ENCODE data around the gene ARHGAP26. TPM values are rescaled to one million over a fixed set of nuclear protein-coding genes. Genes with fewer than 3 reads are reported as not detected.

The ARHGAP26 gene
- total RNA-seq, 2 donors from 2014 or later: 21.3 to 22.7 TPM

- H3K9me3 ChIP-seq (ENCODE audit: control insufficient read depth, low read length, poor library complexity, severe bottlenecking): no peaks in the 10 kb centered on the region
- Mint-ChIP-seq H3K27ac (no peak overlapping the region), H3K27me3 (no peaks in the 10 kb centered on the region), H3K4me1 (peaks cover 7% of the 10 kb centered on the region), H3K4me3 (no peak overlapping the region), H3K36me3 (ENCODE audit: low read depth) (peaks cover 9% of the 10 kb centered on the region)
- DNase-seq (no peak), ATAC-seq (no peak)
These were observed 267.5 kb downstream of the ARHGAP26 start for GRCh38 chr5:143037708-143038107.

- Mint-ChIP-seq H3K4me1 (peaks cover 7% of the 10 kb centered on the region), H3K36me3 (ENCODE audit: low read depth) (peaks cover 9% of the 10 kb centered on the region), H3K27ac (peak overlapping the region; percentile 75), H3K4me3 (no peak overlapping the region), H3K27me3 (no peaks in the 10 kb centered on the region)
- no peaks in the 10 kb centered on the region for H3K9me3 ChIP-seq (ENCODE audit: control insufficient read depth, low read length, poor library complexity, severe bottlenecking)
- ATAC-seq: no peak
- DNase-seq: no peak
These were observed 270.4 kb downstream of the ARHGAP26 start for GRCh38 chr5:143040622-143041021.

GRCh38 chr5:143041461-143041860, 271.3 kb downstream of the ARHGAP26 start:
- DNase-seq (no peak), ATAC-seq (no peak)
- H3K9me3 ChIP-seq (ENCODE audit: control insufficient read depth, low read length, poor library complexity, severe bottlenecking): no peaks in the 10 kb centered on the region
- Mint-ChIP-seq H3K4me1 (peaks cover 5% of the 10 kb centered on the region), H3K27ac (no peak overlapping the region), H3K27me3 (no peaks in the 10 kb centered on the region), H3K36me3 (ENCODE audit: low read depth) (peaks cover 7% of the 10 kb centered on the region), H3K4me3 (no peak overlapping the region)

GRCh38 chr5:143041972-143042770, 272.0 kb downstream of the ARHGAP26 start:
- DNase-seq: no peak
- H3K36me3 Mint-ChIP-seq (ENCODE audit: low read depth): peaks cover 6% of the 10 kb centered on the region

GRCh38 chr5:143044265-143044664, 274.1 kb downstream of the ARHGAP26 start:
- no peak for DNase-seq
- peaks cover 6% of the 10 kb centered on the region for H3K4me1 Mint-ChIP-seq
- no peak overlapping the region for H3K4me3 Mint-ChIP-seq
- H3K27me3 Mint-ChIP-seq: no peaks in the 10 kb centered on the region
- no peak for ATAC-seq
- no peak overlapping the region for H3K27ac Mint-ChIP-seq
- no peaks in the 10 kb centered on the region for H3K9me3 ChIP-seq (ENCODE audit: control insufficient read depth, low read length, poor library complexity, severe bottlenecking)
- H3K36me3 Mint-ChIP-seq (ENCODE audit: low read depth): peaks cover 6% of the 10 kb centered on the region

More at GRCh38 chr5:143041972-143042770, 272.0 kb downstream of the ARHGAP26 start:
- Mint-ChIP-seq H3K27ac (no peak overlapping the region), H3K4me1 (peaks cover 6% of the 10 kb centered on the region), H3K27me3 (no peaks in the 10 kb centered on the region), H3K4me3 (no peak overlapping the region)
- no peak for ATAC-seq
- no peaks in the 10 kb centered on the region for H3K9me3 ChIP-seq (ENCODE audit: control insufficient read depth, low read length, poor library complexity, severe bottlenecking)

GRCh38 chr5:143045062-143045461, 274.9 kb downstream of the ARHGAP26 start:
- DNase-seq: no peak
- Mint-ChIP-seq H3K27ac (no peak overlapping the region), H3K36me3 (ENCODE audit: low read depth) (peaks cover 4% of the 10 kb centered on the region), H3K4me3 (no peak overlapping the region), H3K4me1 (peaks cover 6% of the 10 kb centered on the region), H3K27me3 (no peaks in the 10 kb centered on the region)
- H3K9me3 ChIP-seq (ENCODE audit: control insufficient read depth, low read length, poor library complexity, severe bottlenecking): no peaks in the 10 kb centered on the region
- ATAC-seq: no peak

GRCh38 chr5:143046314-143046713, 276.1 kb downstream of the ARHGAP26 start:
- Mint-ChIP-seq H3K36me3 (ENCODE audit: low read depth) (no peaks in the 10 kb centered on the region), H3K4me1 (peaks cover 5% of the 10 kb centered on the region), H3K27ac (no peak overlapping the region), H3K4me3 (no peak overlapping the region), H3K27me3 (no peaks in the 10 kb centered on the region)
- no peaks in the 10 kb centered on the region for H3K9me3 ChIP-seq (ENCODE audit: control insufficient read depth, low read length, poor library complexity, severe bottlenecking)
- ATAC-seq (no peak), DNase-seq (no peak)

GRCh38 chr5:143047091-143047490, 276.9 kb downstream of the ARHGAP26 start:
- ATAC-seq (no peak), DNase-seq (no peak)
- H3K9me3 ChIP-seq (ENCODE audit: control insufficient read depth, low read length, poor library complexity, severe bottlenecking): no peaks in the 10 kb centered on the region
- Mint-ChIP-seq H3K27me3 (no peaks in the 10 kb centered on the region), H3K36me3 (ENCODE audit: low read depth) (no peaks in the 10 kb centered on the region), H3K4me3 (no peak overlapping the region), H3K27ac (no peak overlapping the region), H3K4me1 (peaks cover 5% of the 10 kb centered on the region)

GRCh38 chr5:143050183-143050582, 280.0 kb downstream of the ARHGAP26 start:
- Mint-ChIP-seq H3K4me3 (no peak overlapping the region), H3K27me3 (no peaks in the 10 kb centered on the region), H3K36me3 (ENCODE audit: low read depth) (no peaks in the 10 kb centered on the region), H3K4me1 (peaks cover 13% of the 10 kb centered on the region), H3K27ac (peak overlapping the region; percentile 51)
- H3K9me3 ChIP-seq (ENCODE audit: control insufficient read depth, low read length, poor library complexity, severe bottlenecking): no peaks in the 10 kb centered on the region
- ATAC-seq (no peak), DNase-seq (no peak)

- H3K9me3 ChIP-seq (ENCODE audit: control insufficient read depth, low read length, poor library complexity, severe bottlenecking): no peaks in the 10 kb centered on the region
- peaks cover 3% of the 10 kb centered on the region for H3K36me3 Mint-ChIP-seq (ENCODE audit: low read depth)
- no peaks in the 10 kb centered on the region for H3K27me3 Mint-ChIP-seq
- no peak overlapping the region for H3K4me3 Mint-ChIP-seq
- DNase-seq (no peak), ATAC-seq (no peak)
- H3K27ac Mint-ChIP-seq: no peak overlapping the region
- peaks cover 16% of the 10 kb centered on the region for H3K4me1 Mint-ChIP-seq
These were observed 281.3 kb downstream of the ARHGAP26 start for GRCh38 chr5:143051244-143052058.

- Mint-ChIP-seq H3K4me3 (no peak overlapping the region), H3K4me1 (peaks cover 14% of the 10 kb centered on the region), H3K36me3 (ENCODE audit: low read depth) (peaks cover 5% of the 10 kb centered on the region), H3K27ac (no peak overlapping the region), H3K27me3 (no peaks in the 10 kb centered on the region)
- DNase-seq: no peak
- H3K9me3 ChIP-seq (ENCODE audit: control insufficient read depth, low read length, poor library complexity, severe bottlenecking): no peaks in the 10 kb centered on the region
- ATAC-seq: no peak
These were observed 282.9 kb downstream of the ARHGAP26 start for GRCh38 chr5:143052967-143053682.

- Mint-ChIP-seq H3K36me3 (ENCODE audit: low read depth) (peaks cover 8% of the 10 kb centered on the region), H3K4me3 (no peak overlapping the region), H3K27me3 (no peaks in the 10 kb centered on the region), H3K4me1 (peaks cover 14% of the 10 kb centered on the region), H3K27ac (no peak overlapping the region)
- DNase-seq (no peak), ATAC-seq (no peak)
- H3K9me3 ChIP-seq (ENCODE audit: control insufficient read depth, low read length, poor library complexity, severe bottlenecking): no peaks in the 10 kb centered on the region
These were observed 283.6 kb downstream of the ARHGAP26 start for GRCh38 chr5:143053780-143054179.

- H3K4me3 Mint-ChIP-seq: peak overlapping the region; percentile 26
- peak overlapping the region; percentile 6 for H3K27ac Mint-ChIP-seq
- DNase-seq (no peak), ATAC-seq (peak; percentile 57)
- peaks cover 8% of the 10 kb centered on the region for H3K36me3 Mint-ChIP-seq (ENCODE audit: low read depth)
- H3K4me1 Mint-ChIP-seq: peaks cover 14% of the 10 kb centered on the region
- no peaks in the 10 kb centered on the region for H3K9me3 ChIP-seq (ENCODE audit: control insufficient read depth, low read length, poor library complexity, severe bottlenecking)
- H3K27me3 Mint-ChIP-seq: no peaks in the 10 kb centered on the region
These were observed 284.3 kb downstream of the ARHGAP26 start for GRCh38 chr5:143054480-143054941.
